A549 (cell line): ENCODE measurements around the gene SRC. TPM values are rescaled to one million over a fixed set of nuclear protein-coding genes. Genes with fewer than 3 reads are reported as not detected.

ENCODE experiments used
- ATAC-seq, 2 experiments: fragments of 200-7000 bp in 1 of 2; fragments of >200 bp in 1 of 2; cut with Nextera tagmentation in 1 of 2; cut with Tn5 transposase in 1 of 2; 3 replicates each; pipeline versions ENCODE4 v1.8.0 to v1.9.1; 2018 to 2020; ENCODE audit warnings: mild to moderate bottlenecking in 1 of 2, moderate library complexity in 1 of 2
- CTCF ChIA-PET: fragments of 300-600 bp; sonication (Branson Sonifier 250); formaldehyde crosslinking; extraction: SDS; loops from one replicate; lab custom pipeline; 2021; ENCODE audit warnings: antibody characterized with exemption, inconsistent platforms; lab: Yijun Ruan, JAX
- POLR2A ChIA-PET: fragments of 350-600 bp; formaldehyde crosslinking; extraction: SDS; loops from one replicate; lab custom pipeline; 2021; ENCODE audit warnings: antibody characterized with exemption, inconsistent platforms; lab: Yijun Ruan, JAX
- DNase-seq, 2 experiments: peaks; one replicate each; pipeline versions ENCODE4 v3.0.0 to v3.0.0-alpha.2; 2011 to 2016; ENCODE audit warnings: low read depth in 1 of 2, low spot score in 1 of 2
- FAIRE-seq: peaks from 2 replicates; lab custom pipeline; 2011; peaks lifted over from hg19 to GRCh38; lab: Jason Lieb, UNC
- H3K27ac ChIP-seq, 2 experiments: fragments of >200 bp; sonication (Bioruptor Twin); formaldehyde crosslinking; 3 replicates each; pipeline ENCODE4 v1.5.1; 2016 to 2017
- H3K4me1 ChIP-seq: fragments of >200 bp; sonication (Bioruptor Twin); formaldehyde crosslinking; 3 replicates; pipeline ENCODE4 v1.6.1; 2016
- H3K4me2 ChIP-seq: fragments of >200 bp; sonication (Bioruptor Twin); formaldehyde crosslinking; 3 replicates; pipeline ENCODE4 v1.6.1; 2016
- H3K4me3 ChIP-seq: fragments of >200 bp; sonication (Bioruptor Twin); formaldehyde crosslinking; 3 replicates; pipeline ENCODE4 v1.5.1; 2016
- H3K9me3 ChIP-seq: fragments of >200 bp; sonication (Bioruptor Twin); formaldehyde crosslinking; 3 replicates; pipeline ENCODE4 v1.6.1; 2016
- ESRRA ChIP-seq: fragments of 150-350 bp; IDR thresholded peaks from 2 replicates; pipeline ENCODE4 v1.6.1; 2014; ENCODE audit warnings: mild to moderate bottlenecking, low read length, borderline replicate concordance
- FOSL2 ChIP-seq, 2 experiments: fragments of 450-650 bp in 1 of 2; fragments of >200 bp in 1 of 2; sonication (Bioruptor Twin) in 1 of 2; formaldehyde crosslinking; IDR thresholded peaks; 2 replicates each; pipeline versions ENCODE4 v1.5.0 to v1.6.1; 2016 to 2020; ENCODE audit warnings: mild to moderate bottlenecking in 1 of 2, moderate library complexity in 1 of 2
- JUN ChIP-seq, 2 experiments: fragments of >200 bp; sonication (Bioruptor Twin); formaldehyde crosslinking; IDR thresholded peaks; 2 replicates in 1 of 2; 3 replicates in 1 of 2; pipeline ENCODE4 v1.6.1; 2016 to 2017
- KDM5A ChIP-seq: fragments of 200-600 bp; sonication (generic); IDR thresholded peaks from 2 replicates; pipeline ENCODE4 v1.6.1; 2016; ENCODE audit warnings: antibody characterized with exemption, mild to moderate bottlenecking
- MAFK ChIP-seq: fragments of 450-650 bp; IDR thresholded peaks from 2 replicates; pipeline ENCODE4 v1.6.1; 2014; ENCODE audit not compliant: partially characterized antibody
- MAZ ChIP-seq: fragments of 150-350 bp; IDR thresholded peaks from 2 replicates; pipeline ENCODE4 v1.6.1; 2014; ENCODE audit warnings: antibody characterized with exemption, low read depth, low read length, borderline replicate concordance
- MYC ChIP-seq: IDR thresholded peaks from 2 replicates; pipeline ENCODE4 v1.6.1; 2012; ENCODE audit warnings: mild to moderate bottlenecking, inconsistent platforms, low read length, improper control_type of control experiment, borderline replicate concordance
- NR3C1 ChIP-seq: fragments of >200 bp; sonication (Bioruptor Twin); formaldehyde crosslinking; IDR thresholded peaks from 3 replicates; pipeline ENCODE4 v1.6.1; 2017
- RARB ChIP-seq: fragments of 250-450 bp; sonication (Bioruptor Pico); IDR thresholded peaks from 2 replicates; pipeline ENCODE4 v1.8.0; 2021; ENCODE audit warnings: mild to moderate bottlenecking, moderate library complexity
- RCOR1 ChIP-seq: fragments of 150-350 bp; IDR thresholded peaks from 2 replicates; pipeline ENCODE4 v1.6.1; 2014; ENCODE audit warnings: antibody characterized with exemption, low read length, low read depth
- ZFP36 ChIP-seq: fragments of 450-650 bp; IDR thresholded peaks from 2 replicates; pipeline ENCODE4 v1.6.1; 2014; ENCODE audit warnings: borderline replicate concordance; ENCODE audit not compliant: partially characterized antibody
- ZSCAN20 ChIP-seq: fragments of 250-450 bp; sonication (Bioruptor Pico); IDR thresholded peaks from 2 replicates; pipeline ENCODE4 v1.8.0; 2022; ENCODE audit warnings: mild to moderate bottlenecking, moderate library complexity
- WGBS: methylation state at CpG from one replicate; pipeline ENCODE4 v1.1.6; 2017; ENCODE audit errors: missing lambda C conversion rate; 5-methylcytosine and 5-hydroxymethylcytosine counted together
- polyA plus RNA-seq, 4 experiments: library from polyadenylated mRNA; depleted of rRNA in 3 of 4; stranded (reverse); fragments of >200 nt; fragmentation: RNase III in 1 of 4; extraction: RNeasy Plus Mini Kit Qiagen cat#74134 plus additional on column Dnase treatment in 1 of 4; gene quantifications; 2 replicates in 3 of 4; 3 replicates in 1 of 4; pipeline ENCODE4 v1.2.3, GENCODE V29; 2011 to 2017
- TF ChIP-seq, protein P1 (sequence below): fragments of >200 bp; sonication (Bioruptor Twin); formaldehyde crosslinking; IDR thresholded peaks from 3 replicates; pipeline ENCODE4 v1.5.1; 2016
- TF ChIP-seq, protein P2 (sequence below): fragments of 250-450 bp; sonication (Bioruptor Pico); IDR thresholded peaks from 2 replicates; pipeline ENCODE4 v1.5.0; 2021; ENCODE audit warnings: mild to moderate bottlenecking, moderate library complexity, borderline replicate concordance
- TF ChIP-seq, protein P3 (sequence below): fragments of 450-650 bp; IDR thresholded peaks from 2 replicates; pipeline ENCODE4 v1.6.1; 2014; ENCODE audit warnings: antibody characterized with exemption
- TF ChIP-seq, protein P4 (sequence below): fragments of 250-450 bp; sonication (Bioruptor Pico); IDR thresholded peaks from 2 replicates; pipeline ENCODE4 v1.5.0; 2020; ENCODE audit warnings: low read depth, mild to moderate bottlenecking, moderate library complexity
- TF ChIP-seq, protein P5 (sequence below): IDR thresholded peaks from 2 replicates; pipeline ENCODE4 v1.6.1; 2012

Gene SRC
- polyA plus RNA-seq, 2 of the 4 experiments (the other 2 are of a cell fraction), result 139 to 154 TPM

DNA sequence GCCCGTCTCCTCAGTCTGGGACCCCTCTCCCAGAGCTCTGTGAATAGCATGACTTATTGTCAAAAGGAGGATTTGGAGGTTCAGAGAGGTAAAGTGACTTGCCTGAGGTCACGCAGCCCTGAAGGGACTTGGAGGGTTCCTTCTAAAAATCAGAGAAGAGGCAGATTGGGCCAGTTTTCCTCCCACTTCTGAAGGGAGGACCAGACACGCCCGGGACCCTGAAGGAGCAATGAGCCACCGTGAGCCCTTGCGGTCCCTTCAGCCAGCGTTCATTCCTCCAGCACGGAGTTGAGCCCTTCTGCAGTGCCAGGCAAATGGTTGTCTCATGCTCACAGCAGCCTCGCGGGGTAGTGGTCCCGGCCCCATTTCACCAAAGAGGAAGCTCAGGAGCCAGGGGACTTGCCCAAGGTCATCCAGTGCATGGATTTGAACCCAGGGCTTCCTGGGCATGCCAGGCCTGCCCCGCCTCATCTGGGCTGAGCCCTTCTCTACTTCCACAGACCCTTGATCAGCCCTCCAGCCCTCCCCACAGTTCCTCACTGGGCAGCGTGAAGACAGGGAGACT, 7.4 kb downstream of the SRC start:
- peak; percentile 15 for TF ChIP-seq ZFP36
- TF ChIP-seq, protein P1, sequence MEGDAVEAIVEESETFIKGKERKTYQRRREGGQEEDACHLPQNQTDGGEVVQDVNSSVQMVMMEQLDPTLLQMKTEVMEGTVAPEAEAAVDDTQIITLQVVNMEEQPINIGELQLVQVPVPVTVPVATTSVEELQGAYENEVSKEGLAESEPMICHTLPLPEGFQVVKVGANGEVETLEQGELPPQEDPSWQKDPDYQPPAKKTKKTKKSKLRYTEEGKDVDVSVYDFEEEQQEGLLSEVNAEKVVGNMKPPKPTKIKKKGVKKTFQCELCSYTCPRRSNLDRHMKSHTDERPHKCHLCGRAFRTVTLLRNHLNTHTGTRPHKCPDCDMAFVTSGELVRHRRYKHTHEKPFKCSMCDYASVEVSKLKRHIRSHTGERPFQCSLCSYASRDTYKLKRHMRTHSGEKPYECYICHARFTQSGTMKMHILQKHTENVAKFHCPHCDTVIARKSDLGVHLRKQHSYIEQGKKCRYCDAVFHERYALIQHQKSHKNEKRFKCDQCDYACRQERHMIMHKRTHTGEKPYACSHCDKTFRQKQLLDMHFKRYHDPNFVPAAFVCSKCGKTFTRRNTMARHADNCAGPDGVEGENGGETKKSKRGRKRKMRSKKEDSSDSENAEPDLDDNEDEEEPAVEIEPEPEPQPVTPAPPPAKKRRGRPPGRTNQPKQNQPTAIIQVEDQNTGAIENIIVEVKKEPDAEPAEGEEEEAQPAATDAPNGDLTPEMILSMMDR, result no peak
- peak overlapping the region in 1 of 2 experiments; percentile 85; a peak in 3 of 6 replicates for H3K27ac ChIP-seq
- ATAC-seq, result no peak
- WGBS, result 93% methylated on average over 12 of the region's 13 CpGs
- no peak overlapping the region for H3K4me3 ChIP-seq
- peak overlapping the region; percentile 58; the same call in 2 of the 3 replicates for H3K4me2 ChIP-seq
- CTCF ChIA-PET, result interaction anchor here (0.6 to 2.1 kb wide), 2 partner anchors 8 to 144 kb away, joined by 3 to 9 read pairs; no protein-coding TSS in a partner anchor
- H3K9me3 ChIP-seq, result no peaks in the 10 kb centered on the region
- no peak for FAIRE-seq
- POLR2A ChIA-PET, result no interaction called here
- DNase-seq, result no peak
- H3K4me1 ChIP-seq, result peaks cover 100% of the 10 kb centered on the region

DNA sequence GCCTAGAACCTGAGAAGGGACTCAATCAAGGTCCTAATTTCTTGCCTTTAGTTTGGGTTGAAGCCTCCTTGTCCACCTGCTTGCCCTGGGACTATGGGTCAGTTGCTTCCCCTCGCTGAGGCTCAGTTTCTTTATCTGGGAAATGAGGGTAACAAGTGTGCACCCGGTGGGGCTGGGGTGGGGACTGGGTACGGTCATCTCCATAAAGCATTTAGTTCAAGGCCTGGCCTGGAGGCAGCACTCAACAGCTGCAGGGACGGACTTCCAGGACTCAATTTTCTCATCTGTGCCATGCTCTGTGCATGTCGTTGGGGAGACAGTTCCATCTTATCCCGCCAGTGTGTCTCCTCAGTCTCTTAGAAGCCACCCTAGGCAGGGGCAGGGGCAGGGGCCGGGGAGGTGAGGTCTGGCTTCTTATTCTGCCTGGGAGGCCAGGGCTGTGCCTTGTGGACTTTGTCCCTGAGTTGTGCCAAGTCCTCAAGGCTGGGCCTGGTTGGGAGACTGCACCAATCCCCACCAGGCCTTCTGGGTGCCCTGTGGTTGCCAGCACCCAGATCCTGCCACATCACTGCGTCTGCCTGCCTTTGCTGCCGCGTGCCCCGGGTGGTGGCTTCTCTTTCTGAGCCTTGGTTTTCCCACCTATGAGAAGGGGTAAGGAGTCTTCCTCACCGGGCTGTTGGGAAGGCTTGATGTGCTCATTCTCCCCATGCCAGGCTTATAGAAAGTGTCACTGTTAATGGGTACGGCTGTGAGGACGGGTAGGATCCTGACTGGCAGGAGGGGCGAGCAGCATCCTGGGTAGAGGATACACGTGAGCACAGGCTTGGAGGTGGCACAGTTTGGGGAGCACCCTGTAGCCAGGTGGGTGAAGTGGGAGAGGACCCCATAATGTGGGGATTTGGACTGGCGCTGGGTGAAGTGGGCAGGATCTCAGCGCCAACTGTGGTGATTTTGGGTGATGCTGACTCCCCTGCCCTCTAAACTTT, 8.6 kb downstream of the SRC start:
- no peaks in the 10 kb centered on the region for H3K9me3 ChIP-seq
- no peak for FAIRE-seq
- peak overlapping the region; percentile 58 for H3K4me2 ChIP-seq
- CTCF ChIA-PET, result interaction anchor here (1.2 to 3.0 kb wide), 2 partner anchors 10 to 31 kb away, joined by 4 to 19 read pairs; no protein-coding TSS in a partner anchor
- H3K27ac ChIP-seq, result peak overlapping the region; percentile 69 to 85
- ATAC-seq, result no peak
- no peak for TF ChIP-seq MYC
- TF ChIP-seq, protein P1, result no peak
- no peak for TF ChIP-seq MAZ
- no peak for TF ChIP-seq FOSL2 (IDR thresholded peaks at IDR 0.05)
- TF ChIP-seq FOSL2 (CRISPR knock-in tag; IDR thresholded peaks at IDR 0.05), result no peak
- TF ChIP-seq, protein P2, sequence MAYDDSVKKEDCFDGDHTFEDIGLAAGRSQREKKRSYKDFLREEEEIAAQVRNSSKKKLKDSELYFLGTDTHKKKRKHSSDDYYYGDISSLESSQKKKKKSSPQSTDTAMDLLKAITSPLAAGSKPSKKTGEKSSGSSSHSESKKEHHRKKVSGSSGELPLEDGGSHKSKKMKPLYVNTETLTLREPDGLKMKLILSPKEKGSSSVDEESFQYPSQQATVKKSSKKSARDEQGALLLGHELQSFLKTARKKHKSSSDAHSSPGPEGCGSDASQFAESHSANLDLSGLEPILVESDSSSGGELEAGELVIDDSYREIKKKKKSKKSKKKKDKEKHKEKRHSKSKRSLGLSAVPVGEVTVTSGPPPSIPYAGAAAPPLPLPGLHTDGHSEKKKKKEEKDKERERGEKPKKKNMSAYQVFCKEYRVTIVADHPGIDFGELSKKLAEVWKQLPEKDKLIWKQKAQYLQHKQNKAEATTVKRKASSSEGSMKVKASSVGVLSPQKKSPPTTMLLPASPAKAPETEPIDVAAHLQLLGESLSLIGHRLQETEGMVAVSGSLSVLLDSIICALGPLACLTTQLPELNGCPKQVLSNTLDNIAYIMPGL (CRISPR knock-in tag), result no peak
- TF ChIP-seq ZFP36, result no peak
- TF ChIP-seq, protein P3, sequence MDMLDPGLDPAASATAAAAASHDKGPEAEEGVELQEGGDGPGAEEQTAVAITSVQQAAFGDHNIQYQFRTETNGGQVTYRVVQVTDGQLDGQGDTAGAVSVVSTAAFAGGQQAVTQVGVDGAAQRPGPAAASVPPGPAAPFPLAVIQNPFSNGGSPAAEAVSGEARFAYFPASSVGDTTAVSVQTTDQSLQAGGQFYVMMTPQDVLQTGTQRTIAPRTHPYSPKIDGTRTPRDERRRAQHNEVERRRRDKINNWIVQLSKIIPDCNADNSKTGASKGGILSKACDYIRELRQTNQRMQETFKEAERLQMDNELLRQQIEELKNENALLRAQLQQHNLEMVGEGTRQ, result no peak
- TF ChIP-seq, protein P4, sequence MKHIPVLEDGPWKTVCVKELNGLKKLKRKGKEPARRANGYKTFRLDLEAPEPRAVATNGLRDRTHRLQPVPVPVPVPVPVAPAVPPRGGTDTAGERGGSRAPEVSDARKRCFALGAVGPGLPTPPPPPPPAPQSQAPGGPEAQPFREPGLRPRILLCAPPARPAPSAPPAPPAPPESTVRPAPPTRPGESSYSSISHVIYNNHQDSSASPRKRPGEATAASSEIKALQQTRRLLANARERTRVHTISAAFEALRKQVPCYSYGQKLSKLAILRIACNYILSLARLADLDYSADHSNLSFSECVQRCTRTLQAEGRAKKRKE (CRISPR knock-in tag), result no peak
- TF ChIP-seq NR3C1, result no peak
- TF ChIP-seq KDM5A, result no peak
- TF ChIP-seq ZSCAN20 (CRISPR knock-in tag), result no peak
- TF ChIP-seq RARB (CRISPR knock-in tag), result no peak
- no peak for TF ChIP-seq MAFK
- TF ChIP-seq JUN (IDR thresholded peaks at IDR 0.05), result no peak
- TF ChIP-seq, protein P5, sequence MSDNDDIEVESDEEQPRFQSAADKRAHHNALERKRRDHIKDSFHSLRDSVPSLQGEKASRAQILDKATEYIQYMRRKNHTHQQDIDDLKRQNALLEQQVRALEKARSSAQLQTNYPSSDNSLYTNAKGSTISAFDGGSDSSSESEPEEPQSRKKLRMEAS, result no peak
- TF ChIP-seq RCOR1, result no peak
- no peak for TF ChIP-seq ESRRA
- DNase-seq, result no peak
- 81% methylated on average over 18 of the region's 18 CpGs for WGBS
- no peak overlapping the region for H3K4me3 ChIP-seq
- POLR2A ChIA-PET, result no interaction called here
- H3K4me1 ChIP-seq, result peaks cover 100% of the 10 kb centered on the region
